H1 (cell line): ENCODE results near the gene LAMC3.

Source experiments
- CHD2 ChIP-seq: IDR thresholded peaks from 2 replicates; pipeline ENCODE4 v1.6.1; 2012; ENCODE audit warnings: low read length, improper control_type of control experiment
- CTCF ChIP-seq, 3 experiments: IDR thresholded peaks; 1 replicate in 2 of 3; 2 replicates in 1 of 3; pipeline versions ENCODE4 v1.5.1 to v1.6.1; 2011; ENCODE audit warnings: low read length in 3 of 3, mild to moderate bottlenecking in 3 of 3, inconsistent platforms in 2 of 3, low read depth in 1 of 3, moderate library complexity in 1 of 3; ENCODE audit not compliant: insufficient read depth in 1 of 3; ENCODE audit errors: control extremely low read depth in 1 of 3
- TEAD4 ChIP-seq: IDR thresholded peaks from 2 replicates; pipeline ENCODE4 v1.6.1; 2012; ENCODE audit warnings: low read depth, low read length, inconsistent platforms, mixed read lengths

- no peak for TF ChIP-seq CHD2
- TF ChIP-seq TEAD4, result no peak
- TF ChIP-seq CTCF (IDR thresholded peaks at IDR 0.05; ENCODE audit: control extremely low read depth in 1 of 3, insufficient read depth in 1 of 3, low read depth in 1 of 3, low read length in 3 of 3), result no peak
These were observed 31.2 kb upstream of the LAMC3 start for GRCh38 chr9:130977811-130978221.
